ENCODE results near the gene SLC26A8. TPM values are rescaled to one million over a fixed set of nuclear protein-coding genes. Genes with fewer than 3 reads are reported as not detected.

SLC26A8 gene
- total RNA-seq, 1 experiment from 2014 or later, result not detected

- no peak for DNase-seq (ENCODE audit: low read depth, low spot score)
- Histone ChIP-seq H3K4me1 (ENCODE audit: control insufficient read depth in 1 of 2, insufficient read depth in 2 of 2, low read length in 2 of 2) (peaks cover 6 to 13% of the 10 kb centered on the region in 2 experiments; a peak in 3 of 4 replicates), H4K20me1 (ENCODE audit: insufficient read depth) (no peaks in the 10 kb centered on the region), H3K36me3 (ENCODE audit: control insufficient read depth in 1 of 2, insufficient read depth in 2 of 2, low read length in 2 of 2) (no peaks in the 10 kb centered on the region), H3K9me3 (ENCODE audit: control insufficient read depth in 1 of 2, insufficient read depth in 1 of 2, low read depth in 1 of 2, low read length in 2 of 2) (no peaks in the 10 kb centered on the region), H3K27me3 (ENCODE audit: insufficient read depth, low read length) (no peaks in the 10 kb centered on the region), H2AFZ (ENCODE audit: low read depth, low read length, poor library complexity, severe bottlenecking) (no peak overlapping the region), H3K27ac (ENCODE audit: low read depth, low read length) (no peak overlapping the region), H3K79me2 (ENCODE audit: insufficient read depth, low read length) (peaks cover 72% of the 10 kb centered on the region), H3K4me3 (replicated peaks in 1 of 2; ENCODE audit: low read depth in 1 of 2, low read length in 2 of 2) (no peak overlapping the region), H3K4me2 (ENCODE audit: low read length) (no peak overlapping the region), H3K9ac (ENCODE audit: low read length) (no peak overlapping the region), H3K9me2 (ENCODE audit: insufficient read depth) (no peaks in the 10 kb centered on the region)
- intact Hi-C loops (cut with micrococcal nuclease), result no loop called here
- BruUV-seq (replicated peaks), result no TSS peak
- no peak for ATAC-seq
- POLR2A ChIA-PET, result no interaction called here
- CTCF ChIA-PET, result no interaction called here
- RAD21 ChIA-PET (ENCODE audit: low non-redundant PET in 1 of 2, low total read pairs in 2 of 2, uncharacterized antibody in 2 of 2, unreplicated experiment in 2 of 2), result no interaction called here
- no peak for TF ChIP-seq RAD21 (IDR thresholded peaks at IDR 0.05; ENCODE audit: low read depth)
- no peak for TF ChIP-seq ZFX (IDR thresholded peaks at IDR 0.05)
- TF ChIP-seq EGR1 (IDR thresholded peaks at IDR 0.05; ENCODE audit: low read depth), result no peak
- TF ChIP-seq EZH2 (IDR thresholded peaks at IDR 0.05), result no peak
- no peak for TF ChIP-seq ELF1 (IDR thresholded peaks at IDR 0.05; ENCODE audit: borderline replicate concordance, low read depth)
- TF ChIP-seq ZBTB33 (IDR thresholded peaks at IDR 0.05; ENCODE audit: extremely low read depth, insufficient replicate concordance, low read length), result no peak
- no peak for TF ChIP-seq POLR2AphosphoS5 (IDR thresholded peaks at IDR 0.05; ENCODE audit: low read depth, low read length)
- no peak for TF ChIP-seq ATF3 (IDR thresholded peaks at IDR 0.05)
- no peak for TF ChIP-seq CTCF (IDR thresholded peaks at IDR 0.05 in 2 of 3, conservative IDR thresholded peaks at IDR 0.05 in 1 of 3; ENCODE audit: borderline replicate concordance in 1 of 3, insufficient read depth in 1 of 3, low read depth in 2 of 3, low read length in 2 of 3)
- no peak for TF ChIP-seq REST (IDR thresholded peaks at IDR 0.05; ENCODE audit: low read depth)
- no peak for TF ChIP-seq SIN3A (IDR thresholded peaks at IDR 0.05; ENCODE audit: low read depth)
Measured at GRCh38 chr6:36065916-36066315, 41.5 kb upstream of the SLC26A8 start.

Data from HCT116 (cell line).